ENCODE results near the gene THAP6.
"Not testable (repeated sequence)": the region's sequence is repeated elsewhere in the genome, so short reads cannot be mapped to it uniquely, and the experiment has no call there.

THAP6 gene

GRCh38 chr4:75525910-75526309 lies 11.6 kb downstream of the THAP6 start:
- DNase-seq (ENCODE audit: low read depth): no peak

GRCh38 chr4:75527482-75527881 lies 13.2 kb downstream of the THAP6 start:
- DNase-seq (ENCODE audit: low read depth): no peak

DNA sequence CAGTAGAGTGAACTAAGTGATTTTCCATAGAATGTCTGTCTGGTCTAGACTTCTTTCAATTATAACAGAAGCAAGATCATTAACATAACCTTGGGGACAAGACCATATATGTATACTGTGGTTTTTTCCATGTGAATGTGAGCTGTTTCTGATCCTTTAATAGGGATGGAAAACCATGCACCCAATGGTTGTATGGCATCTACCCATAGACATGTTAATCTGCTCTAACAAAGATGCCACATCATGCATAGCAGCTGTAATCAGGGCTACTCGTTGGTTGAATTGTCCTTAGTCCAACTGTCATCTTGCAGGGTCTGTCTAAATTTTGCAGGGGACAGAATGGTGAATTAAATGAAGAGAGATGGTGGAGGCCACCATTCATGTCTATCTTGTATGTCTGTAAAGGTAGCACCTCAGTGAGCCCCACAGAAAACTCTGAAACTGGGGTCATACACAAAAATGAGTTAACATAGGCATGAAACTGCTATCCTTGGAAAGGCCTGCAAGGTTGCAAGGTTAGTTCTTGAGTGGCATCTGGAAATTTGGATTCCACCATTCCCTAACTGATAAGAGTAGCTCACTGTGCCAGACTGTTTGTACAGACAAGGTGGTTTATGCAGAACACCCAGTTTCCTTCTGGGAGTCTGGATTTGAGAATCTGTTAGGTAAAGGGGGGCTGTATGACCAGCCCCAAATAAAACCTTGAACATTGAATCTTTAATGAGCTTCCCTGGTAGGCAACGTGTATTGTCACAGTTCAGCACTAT lies 16.5 kb downstream of the THAP6 start:
- DNase-seq (ENCODE audit: low read depth): no peak

GRCh38 chr4:75531536-75532143 lies 17.4 kb downstream of the THAP6 start:
- not testable (repeated sequence) for DNase-seq (ENCODE audit: low read depth)

DNA sequence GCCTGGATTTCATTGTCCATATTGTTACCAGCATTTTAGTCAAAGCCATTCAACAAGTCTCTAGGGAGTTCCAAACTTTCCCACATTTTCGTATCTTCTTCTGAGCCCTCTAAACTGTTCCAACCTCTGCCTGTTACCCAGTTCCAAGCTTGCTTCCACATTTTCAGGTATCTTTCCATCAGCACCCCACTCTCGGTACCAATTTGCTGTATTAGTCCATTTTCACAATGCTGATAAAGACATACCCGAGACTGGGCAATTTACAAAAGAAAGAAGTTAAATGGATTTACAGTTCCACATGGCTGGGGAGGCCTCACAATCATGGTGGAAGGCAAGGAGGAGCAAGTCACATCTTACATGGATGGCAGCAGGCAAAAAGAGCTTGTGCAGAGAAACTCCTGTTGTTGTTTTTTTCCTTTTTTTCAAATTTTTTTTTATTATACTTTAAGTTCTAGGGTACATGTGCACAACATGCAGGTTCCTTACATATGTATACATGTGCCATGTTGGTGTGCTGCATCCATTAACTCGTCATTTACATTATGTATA lies 19.1 kb downstream of the THAP6 start:
- DNase-seq (ENCODE audit: low read depth): not testable (repeated sequence)

- DNase-seq (ENCODE audit: low read depth): not testable (repeated sequence)
These were observed 19.7 kb downstream of the THAP6 start for GRCh38 chr4:75533926-75534325.

DNA sequence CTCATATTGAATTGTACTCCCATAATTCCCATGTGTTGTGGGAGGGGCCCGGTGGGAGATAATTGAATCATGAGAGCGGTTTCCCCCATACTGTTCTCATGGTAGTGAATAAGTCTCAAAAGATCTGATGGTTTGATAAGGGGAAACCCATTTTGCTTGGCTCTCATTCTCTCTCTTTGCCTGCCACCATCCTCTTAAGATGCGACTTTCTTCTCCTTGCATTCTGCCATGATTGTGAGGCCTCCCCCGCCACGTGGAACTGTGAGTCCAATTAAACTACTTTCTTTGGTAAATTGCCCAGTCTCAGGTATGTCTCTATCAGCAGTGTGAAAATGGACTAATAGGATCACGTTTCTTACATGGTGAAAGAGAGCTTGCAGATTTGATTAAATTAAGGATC lies 23.0 kb downstream of the THAP6 start:
- DNase-seq (ENCODE audit: low read depth): not testable (repeated sequence)

- DNase-seq (ENCODE audit: low read depth): no peak
These were observed 28.6 kb downstream of the THAP6 start for GRCh38 chr4:75542824-75543223.

DNA sequence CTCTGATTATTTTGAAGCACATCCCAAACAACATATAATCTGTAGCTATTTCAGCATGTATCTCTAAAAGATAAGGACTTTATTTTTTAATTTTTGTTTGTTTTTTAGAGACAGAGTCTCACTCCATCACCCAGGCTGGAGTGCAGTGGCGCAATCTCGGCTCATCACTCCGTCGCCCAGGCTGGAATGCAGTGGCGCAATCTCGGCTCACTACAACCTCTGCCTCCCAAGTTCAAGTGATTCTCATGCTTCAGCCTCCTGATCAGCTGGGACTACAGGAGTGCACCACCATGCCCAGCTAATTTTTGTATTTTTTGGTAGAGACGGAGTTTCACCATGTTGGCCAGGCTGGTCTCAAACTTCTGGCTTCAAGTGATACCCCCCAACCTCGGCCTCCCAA lies 29.9 kb downstream of the THAP6 start:
- not testable (repeated sequence) for DNase-seq (ENCODE audit: low read depth)

- DNase-seq (ENCODE audit: low read depth): no peak
These were observed 30.6 kb downstream of the THAP6 start for GRCh38 chr4:75544870-75545269.

- DNase-seq (ENCODE audit: low read depth): no peak
These were observed 31.3 kb downstream of the THAP6 start for GRCh38 chr4:75545526-75545925.

- DNase-seq (ENCODE audit: low read depth): no peak
These were observed 33.5 kb downstream of the THAP6 start for GRCh38 chr4:75547647-75548387.

DNA sequence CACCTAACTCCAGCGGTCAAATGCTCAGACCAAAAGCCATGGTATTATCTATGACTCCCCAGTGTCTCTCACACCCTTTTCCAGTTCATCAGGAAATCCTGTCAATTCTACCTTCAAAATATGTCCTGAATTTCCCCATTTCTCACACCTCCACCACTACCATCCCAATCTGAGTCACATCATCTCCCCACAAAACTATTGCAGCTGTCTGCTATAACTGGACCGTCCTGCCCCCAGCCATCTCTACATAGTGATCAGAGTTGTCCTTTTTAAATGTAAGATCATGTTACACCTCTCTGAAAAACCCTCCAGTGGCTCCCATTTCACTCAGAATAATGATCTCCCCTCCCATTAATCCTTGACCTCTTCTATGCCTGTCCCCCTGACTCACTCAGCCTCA lies 34.7 kb downstream of the THAP6 start:
- DNase-seq (ENCODE audit: low read depth): no peak

DNA sequence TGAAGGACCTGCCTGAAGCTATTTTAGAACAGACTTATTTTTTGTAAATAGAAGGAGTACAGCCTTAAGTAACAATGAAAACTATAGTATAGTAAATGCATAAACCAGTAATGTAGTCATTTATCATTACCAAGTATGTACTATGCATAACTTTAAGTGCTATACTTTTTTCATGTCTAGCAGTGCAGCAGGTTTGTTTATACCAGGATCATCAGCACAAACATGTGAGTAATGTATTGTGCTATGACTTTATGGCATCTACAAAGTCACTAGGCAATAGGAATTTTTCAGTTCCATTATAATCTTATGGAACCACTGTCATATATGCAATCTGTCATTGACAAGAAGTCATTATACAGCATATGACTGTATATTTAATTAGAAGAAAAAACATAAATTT lies 38.2 kb downstream of the THAP6 start:
- no peak for DNase-seq (ENCODE audit: low read depth)

- no peak for DNase-seq (ENCODE audit: low read depth)
These were observed 41.3 kb downstream of the THAP6 start, which contains the start of gene ODAPH for GRCh38 chr4:75555294-75556164. ODAPH (plus strand) TSS chr4:75556066; CDS start chr4:75556083, 17 bp downstream.

GRCh38 chr4:75557696-75558095 lies 43.4 kb downstream of the THAP6 start:
- no peak for DNase-seq (ENCODE audit: low read depth)

DNA sequence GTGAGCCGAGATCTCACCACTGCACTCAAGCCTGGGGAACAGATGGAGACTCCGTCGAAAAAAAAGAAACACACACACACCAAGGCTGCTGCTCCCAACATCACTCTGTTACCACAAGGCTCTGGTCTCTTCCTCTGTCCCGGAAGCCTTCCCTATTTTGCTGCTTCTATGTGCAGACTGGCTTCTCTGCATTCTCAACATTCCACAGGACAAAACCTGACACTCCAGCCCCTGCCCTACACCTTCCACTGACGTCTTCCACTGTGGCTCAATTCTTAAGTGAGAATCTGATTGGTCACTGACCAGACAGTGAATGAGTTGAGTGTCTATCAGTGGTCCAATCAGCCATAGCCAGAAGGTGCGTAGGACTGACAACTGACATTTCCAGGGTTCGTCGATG lies 47.5 kb downstream of the THAP6 start:
- no peak for DNase-seq (ENCODE audit: low read depth)

DNA sequence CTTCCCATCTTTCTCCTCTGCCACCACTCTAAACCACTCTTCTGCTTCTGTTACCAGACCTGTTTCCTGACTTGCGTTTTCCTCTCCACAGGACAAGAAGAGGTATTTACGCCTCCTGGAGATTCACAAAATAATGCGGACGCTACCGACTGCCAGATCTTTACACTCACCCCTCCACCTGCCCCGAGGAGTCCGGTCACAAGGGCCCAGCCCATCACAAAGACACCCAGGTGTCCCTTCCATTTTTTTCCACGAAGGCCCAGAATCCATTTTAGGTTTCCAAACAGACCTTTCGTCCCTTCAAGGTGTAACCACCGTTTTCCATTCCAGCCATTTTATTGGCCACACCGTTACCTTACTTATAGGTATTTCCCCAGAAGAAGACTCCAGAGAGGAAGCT lies 49.8 kb downstream of the THAP6 start:
- DNase-seq (ENCODE audit: low read depth): no peak

GRCh38 chr4:75565481-75565880 lies 51.2 kb downstream of the THAP6 start:
- no peak for DNase-seq (ENCODE audit: low read depth)

DNA sequence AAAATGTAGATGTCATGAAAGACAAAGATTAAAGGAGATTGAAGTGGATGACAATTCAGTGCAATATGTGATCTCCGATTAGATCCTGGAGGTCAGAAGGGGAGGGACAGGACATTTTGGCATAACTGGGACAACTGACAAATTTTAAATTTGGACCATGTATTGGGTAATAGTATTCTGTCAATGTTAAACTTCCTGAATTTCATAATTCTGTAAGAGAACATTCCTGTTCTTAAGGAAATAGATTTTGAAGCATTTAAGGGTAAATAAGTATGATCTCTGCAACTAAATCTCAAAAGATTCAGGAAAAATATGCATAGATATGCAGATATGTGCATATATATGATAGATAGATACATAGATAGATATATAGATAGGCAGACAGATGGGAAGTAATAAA lies 52.6 kb downstream of the THAP6 start:
- no peak for DNase-seq (ENCODE audit: low read depth)

GRCh38 chr4:75567725-75568124 lies 53.5 kb downstream of the THAP6 start:
- no peak for DNase-seq (ENCODE audit: low read depth)

All from stimulated activated CD8-positive, alpha-beta memory T cell treated with anti-CD3 and anti-CD28 coated beads, Interleukin-15, amount 100 ng/mL, for 24 hours (primary cell).